ENCODE data around the gene CYS1. TPM values are rescaled to one million over a fixed set of nuclear protein-coding genes. Genes with fewer than 3 reads are reported as not detected.
A peak's percentile ranks its signal among the peaks of the same experiment; 100 is the strongest.

Gene CYS1
- total RNA-seq, 1 donor from 2014 or later, result 13.5 TPM

DNA sequence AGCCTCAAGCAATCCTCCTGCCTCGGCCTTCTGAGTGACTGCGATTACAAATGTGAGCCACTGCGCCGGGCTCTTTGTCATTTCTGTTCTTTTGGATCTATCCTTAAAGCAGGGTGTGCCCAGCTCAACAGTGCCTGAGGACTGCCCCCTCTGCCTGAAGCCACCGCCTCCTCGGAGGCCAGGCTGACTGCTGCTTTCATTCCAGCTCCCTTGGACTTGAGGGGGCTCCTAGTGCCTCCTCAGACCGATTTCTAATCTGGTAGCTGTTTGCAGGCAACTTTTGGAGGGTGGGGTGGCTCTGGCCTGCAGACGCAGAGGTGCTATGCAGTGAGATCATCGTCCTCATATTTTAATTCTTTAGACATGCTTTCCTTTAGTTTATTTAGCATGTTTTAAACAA, 72.8 kb downstream of the CYS1 start:
- intact Hi-C loops (cut with DNase I), result no loop called here
- H3K36me3 ChIP-seq, result no peaks in the 10 kb centered on the region
- no peak overlapping the region for H3K4me3 ChIP-seq
- TF ChIP-seq POLR2A (IDR thresholded peaks at IDR 0.05) (no peak), POLR2AphosphoS5 (IDR thresholded peaks at IDR 0.05; ENCODE audit: insufficient read depth in 1 of 2, low read depth in 1 of 2) (no peak), CTCF (IDR thresholded peaks at IDR 0.05) (no peak)
- no peak for DNase-seq (ENCODE audit: extremely low spot score in 2 of 2)
- no peaks in the 10 kb centered on the region for H3K27me3 ChIP-seq
- H3K4me1 ChIP-seq, result peaks cover 44% of the 10 kb centered on the region
- H3K9me3 ChIP-seq, result no peaks in the 10 kb centered on the region
- H3K27ac ChIP-seq, result peak overlapping the region; percentile 46

Small RNAs within 50 kb of the gene (small RNA-seq; reads per million reads assigned to genes)
- gene RF00568, result not detected

Other genes with a start within 250 kb of the CYS1 start
- 20.1 TPM for gene TAF1B, start 236.9 kb downstream of the CYS1 start, total RNA-seq
- 126 TPM for gene GRHL1, start 128.7 kb downstream of the CYS1 start, total RNA-seq
- gene KLF11, start 36.9 kb downstream of the CYS1 start, total RNA-seq, result 30.4 TPM
- 11.0 TPM for gene RRM2, start 42.3 kb upstream of the CYS1 start, total RNA-seq
- 43.7 TPM for gene HPCAL1, start 222.5 kb upstream of the CYS1 start, total RNA-seq